ENCODE results near the gene LRRC37A3. TPM values are rescaled to one million over a fixed set of nuclear protein-coding genes. Genes with fewer than 3 reads are reported as not detected.

Gene LRRC37A3
- total and polyA plus RNA-seq, 2 of the 13 experiments (the other 11 are each of a cell fraction or from before 2014, with no cell fraction given): 0.62 to 1.1 TPM

GRCh38 chr17:64965873-64966287 is 46.6 kb upstream of the LRRC37A3 start (continued):
- TF ChIP-seq ZNF614 (CRISPR knock-in tag; IDR thresholded peaks at IDR 0.05; ENCODE audit: borderline replicate concordance) (peak; percentile 64; the same call in 1 of the 2 replicates), RFXAP (CRISPR knock-in tag; IDR thresholded peaks at IDR 0.05; ENCODE audit: borderline replicate concordance) (peak; percentile 92), ZNF775 (CRISPR knock-in tag; IDR thresholded peaks at IDR 0.05; ENCODE audit: borderline replicate concordance) (peak; percentile 86; the same call in 1 of the 2 replicates), ZBTB38 (CRISPR knock-in tag; IDR thresholded peaks at IDR 0.05) (peak; percentile 81), ZNF709 (CRISPR knock-in tag; IDR thresholded peaks at IDR 0.05) (peak; percentile 98), ZNF317 (CRISPR knock-in tag; IDR thresholded peaks at IDR 0.05) (peak; percentile 65; the same call in 1 of the 2 replicates), ZNF44 (CRISPR knock-in tag; IDR thresholded peaks at IDR 0.05) (peak; percentile 89), ZNF790 (CRISPR knock-in tag; IDR thresholded peaks at IDR 0.05; ENCODE audit: borderline replicate concordance) (peak; percentile 97; the same call in 1 of the 2 replicates), ZNF737 (CRISPR knock-in tag; IDR thresholded peaks at IDR 0.05; ENCODE audit: borderline replicate concordance) (peak; percentile 93; the same call in 1 of the 2 replicates), ZNF703 (CRISPR knock-in tag; IDR thresholded peaks at IDR 0.05; ENCODE audit: borderline replicate concordance) (peak; percentile 95), ZNF724P (CRISPR knock-in tag; IDR thresholded peaks at IDR 0.05; ENCODE audit: borderline replicate concordance) (peak; percentile 91), HNF4A (CRISPR knock-in tag; IDR thresholded peaks at IDR 0.05) (0 out of 2 replicates have a peak, but pooled peaks have one; percentile 9), CREB3 (CRISPR knock-in tag; IDR thresholded peaks at IDR 0.05) (peak; percentile 97), ARHGAP35 (CRISPR knock-in tag; IDR thresholded peaks at IDR 0.05; ENCODE audit: borderline replicate concordance) (peak; percentile 99), ATF5 (CRISPR knock-in tag; IDR thresholded peaks at IDR 0.05; ENCODE audit: low read depth) (peak; percentile 91; the same call in 1 of the 2 replicates), ELF1 (CRISPR knock-in tag; IDR thresholded peaks at IDR 0.05) (peak; percentile 53), NFIB (CRISPR knock-in tag; IDR thresholded peaks at IDR 0.05; ENCODE audit: borderline replicate concordance) (peak; percentile 76; the same call in 1 of the 2 replicates), ZNF225 (CRISPR knock-in tag; IDR thresholded peaks at IDR 0.05) (peak; percentile 98), HDAC2 (CRISPR knock-in tag; IDR thresholded peaks at IDR 0.05) (peak; percentile 71), ZNF263 (CRISPR knock-in tag; IDR thresholded peaks at IDR 0.05) (peak; percentile 78), PBX3 (CRISPR knock-in tag; IDR thresholded peaks at IDR 0.05; ENCODE audit: borderline replicate concordance) (peak; percentile 93), ELK4 (CRISPR knock-in tag; IDR thresholded peaks at IDR 0.05; ENCODE audit: borderline replicate concordance) (peak; percentile 79; the same call in 1 of the 2 replicates), NR1H2 (CRISPR knock-in tag; IDR thresholded peaks at IDR 0.05; ENCODE audit: borderline replicate concordance, low read depth) (peak; percentile 92; the same call in 1 of the 2 replicates), MEF2D (CRISPR knock-in tag; IDR thresholded peaks at IDR 0.05) (peak; percentile 89), AHR (CRISPR knock-in tag; IDR thresholded peaks at IDR 0.05) (peak; percentile 82), KLF11 (CRISPR knock-in tag; IDR thresholded peaks at IDR 0.05) (peak; percentile 95), ZBTB14 (CRISPR knock-in tag; IDR thresholded peaks at IDR 0.05) (peak; percentile 59)

Measured in HepG2 (cell line).